HepG2 (cell line): ENCODE data around the gene XPO5. TPM values are rescaled to one million over a fixed set of nuclear protein-coding genes. Genes with fewer than 3 reads are reported as not detected.
A peak's percentile ranks its signal among the peaks of the same experiment; 100 is the strongest.

Experiments used
- ASH2L ChIP-seq: fragments of 300-600, 200-600 bp; sonication (generic); IDR thresholded peaks from 2 replicates; pipeline ENCODE4 v1.7.0; 2017; ENCODE audit warnings: low read depth, mild to moderate bottlenecking, moderate library complexity, mixed read lengths, low read length; ENCODE audit not compliant: insufficient read length
- BRCA1 ChIP-seq: sonication (generic); formaldehyde crosslinking; IDR thresholded peaks from 2 replicates; pipeline ENCODE4 v1.4.0; 2020; ENCODE audit warnings: missing genetic modification reagents
- CTCF ChIP-seq: sonication (generic); formaldehyde crosslinking; IDR thresholded peaks from 2 replicates; pipeline ENCODE4 v1.5.0; 2020; ENCODE audit warnings: mild to moderate bottlenecking, missing genetic modification reagents, moderate library complexity
- EED ChIP-seq: sonication (generic); formaldehyde crosslinking; IDR thresholded peaks from 2 replicates; pipeline ENCODE4 v1.5.0; 2020; ENCODE audit warnings: mild to moderate bottlenecking, missing genetic modification reagents
- FOXJ3 ChIP-seq: sonication (generic); formaldehyde crosslinking; IDR thresholded peaks from 2 replicates; pipeline ENCODE4 v1.4.0; 2020; ENCODE audit warnings: missing genetic modification reagents, mild to moderate bottlenecking, borderline replicate concordance
- FOXM1 ChIP-seq: sonication (generic); formaldehyde crosslinking; IDR thresholded peaks from 2 replicates; pipeline ENCODE4 v1.5.0; 2020; ENCODE audit warnings: missing genetic modification reagents
- GPN1 ChIP-seq: sonication (generic); formaldehyde crosslinking; IDR thresholded peaks from 2 replicates; pipeline ENCODE4 v1.5.1; 2020; ENCODE audit warnings: missing genetic modification reagents, borderline replicate concordance
- HDAC1 ChIP-seq: sonication (generic); formaldehyde crosslinking; IDR thresholded peaks from 2 replicates; pipeline ENCODE4 v1.5.1; 2020; ENCODE audit warnings: mild to moderate bottlenecking, missing genetic modification reagents
- IKZF1 ChIP-seq: fragments of 450-650 bp; IDR thresholded peaks from 2 replicates; pipeline ENCODE4 v1.7.1; 2016
- IKZF4 ChIP-seq: sonication (generic); formaldehyde crosslinking; IDR thresholded peaks from 2 replicates; pipeline ENCODE4 v1.5.1; 2020; ENCODE audit warnings: borderline replicate concordance, mild to moderate bottlenecking, low read depth, missing genetic modification reagents; ENCODE audit errors: not compliant biosample characterization
- KLF9 ChIP-seq: IDR thresholded peaks from 2 replicates; pipeline ENCODE4 v1.6.1; 2016; ENCODE audit warnings: low read depth
- MZF1 ChIP-seq: sonication (generic); formaldehyde crosslinking; IDR thresholded peaks from 2 replicates; pipeline ENCODE4 v1.8.1; 2023; ENCODE audit warnings: mild to moderate bottlenecking, missing genetic modification reagents, borderline replicate concordance
- NR2C2 ChIP-seq: sonication (generic); formaldehyde crosslinking; IDR thresholded peaks from 2 replicates; pipeline ENCODE4 v1.4.0; 2020; ENCODE audit warnings: missing genetic modification reagents, mild to moderate bottlenecking, moderate library complexity, borderline replicate concordance
- SALL2 ChIP-seq: sonication (generic); formaldehyde crosslinking; IDR thresholded peaks from 2 replicates; pipeline ENCODE4 v1.8.1; 2023; ENCODE audit warnings: mild to moderate bottlenecking, missing genetic modification reagents, inconsistent platforms
- STAG1 ChIP-seq: sonication (generic); formaldehyde crosslinking; IDR thresholded peaks from 2 replicates; pipeline ENCODE4 v1.4.0; 2020; ENCODE audit warnings: missing genetic modification reagents
- TFAP4 ChIP-seq: sonication (generic); IDR thresholded peaks from 2 replicates; pipeline ENCODE4 v1.6.1; 2016; ENCODE audit warnings: low read depth, borderline replicate concordance
- WIZ ChIP-seq: sonication (generic); formaldehyde crosslinking; IDR thresholded peaks from 2 replicates; pipeline ENCODE4 v1.5.1; 2020; ENCODE audit warnings: mild to moderate bottlenecking, missing genetic modification reagents
- ZFX ChIP-seq: sonication (generic); formaldehyde crosslinking; IDR thresholded peaks from 2 replicates; pipeline ENCODE4 v1.4.0; 2020; ENCODE audit warnings: mild to moderate bottlenecking, low read depth, missing genetic modification reagents, moderate library complexity
- ZNF264 ChIP-seq: sonication (generic); formaldehyde crosslinking; IDR thresholded peaks from 2 replicates; pipeline ENCODE4 v1.4.0; 2020; ENCODE audit warnings: missing genetic modification reagents
- ZNF354B ChIP-seq: sonication (generic); formaldehyde crosslinking; IDR thresholded peaks from 2 replicates; pipeline ENCODE4 v1.8.0; 2022; ENCODE audit warnings: mild to moderate bottlenecking, missing genetic modification reagents
- ZNF496 ChIP-seq: sonication (generic); formaldehyde crosslinking; IDR thresholded peaks from 2 replicates; pipeline ENCODE4 v1.8.1; 2023; ENCODE audit warnings: mild to moderate bottlenecking, moderate library complexity, missing genetic modification reagents; ENCODE audit not compliant: insufficient replicate concordance
- ZNF788 ChIP-seq: sonication (generic); formaldehyde crosslinking; IDR thresholded peaks from 2 replicates; pipeline ENCODE4 v1.5.0; 2020; ENCODE audit warnings: mild to moderate bottlenecking, missing genetic modification reagents, borderline replicate concordance
- ZNF83 ChIP-seq: sonication (generic); formaldehyde crosslinking; IDR thresholded peaks from 2 replicates; pipeline ENCODE4 v1.4.0; 2020; ENCODE audit warnings: missing genetic modification reagents, mild to moderate bottlenecking, borderline replicate concordance
- ZSCAN21 ChIP-seq: sonication (generic); formaldehyde crosslinking; IDR thresholded peaks from 2 replicates; pipeline ENCODE4 v1.8.0; 2022; ENCODE audit warnings: mild to moderate bottlenecking, missing genetic modification reagents, moderate library complexity, borderline replicate concordance
- polyA plus RNA-seq, 8 experiments: library from polyadenylated mRNA; depleted of rRNA in 3 of 8; stranded (reverse) in 7 of 8; unstranded in 1 of 8; fragments of >200 nt; fragmentation: Illumina TruSeq in 4 of 8; extraction: Trizol in 4 of 8; gene quantifications; 2 replicates each; pipeline versions ENCODE4 v1.2.1 to v1.2.3, GENCODE V29; 2011 to 2016; ENCODE audit warnings: low read depth in 4 of 8, missing spikeins in 1 of 8, mixed read lengths in 1 of 8; ENCODE audit not compliant: insufficient read depth in 1 of 8
- total RNA-seq, 5 experiments: library from RNA; depleted of rRNA; stranded (reverse); fragments of >200 nt; fragmentation: Illumina TruSeq; extraction: Trizol; gene quantifications; 2 replicates each; pipeline ENCODE4 v1.2.3, GENCODE V29; 2016; ENCODE audit warnings: low read depth in 1 of 5
- TF ChIP-seq, protein P1 (sequence below): sonication (generic); formaldehyde crosslinking; IDR thresholded peaks from 2 replicates; pipeline ENCODE4 v1.4.0; 2020; ENCODE audit warnings: missing genetic modification reagents

Gene XPO5
- total and polyA plus RNA-seq, 2 of the 13 experiments (the other 11 are each of a cell fraction or from before 2014, with no cell fraction given): 52.2 to 68.0 TPM

DNA sequence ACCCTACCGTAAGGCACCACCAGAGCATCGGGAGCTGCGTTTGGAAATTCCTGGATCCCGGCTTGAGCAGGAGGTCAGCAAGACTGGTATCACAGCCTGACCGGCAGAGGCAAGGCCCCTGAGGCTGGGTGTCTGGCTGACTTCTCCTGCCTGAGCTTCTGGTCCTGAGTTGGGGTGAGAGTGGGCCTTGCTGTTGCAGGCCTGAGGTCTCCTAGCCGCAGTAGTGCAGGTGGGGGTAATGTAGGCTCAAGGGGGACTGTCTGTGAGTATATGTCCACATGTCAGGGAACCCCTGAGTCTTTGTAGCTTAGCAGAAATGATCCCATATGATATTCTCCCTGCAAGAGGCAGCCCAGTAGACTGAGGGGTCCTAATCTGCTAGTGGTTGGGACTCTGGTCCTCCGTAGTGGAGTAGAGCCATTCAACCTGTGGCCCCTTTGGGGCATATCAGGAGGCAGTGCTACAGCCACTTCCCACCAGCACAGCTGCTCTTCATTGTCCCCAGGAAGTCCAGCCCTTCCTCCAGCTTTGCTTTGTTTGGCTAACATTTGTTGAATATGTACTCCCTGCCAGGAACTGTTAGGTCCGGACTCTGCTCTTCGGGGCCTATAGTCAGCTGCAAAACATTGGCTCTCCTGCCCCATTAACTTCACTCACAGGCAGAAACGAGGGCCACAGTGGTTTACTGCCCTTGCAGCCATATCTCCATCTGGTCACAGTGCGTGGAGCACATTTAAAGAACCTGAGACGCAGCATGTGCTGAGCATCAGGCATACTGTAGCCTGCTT is 76.6 kb downstream of the XPO5 start (continued):
- TF ChIP-seq ZNF264 (CRISPR knock-in tag) (no peak), CTCF (CRISPR knock-in tag) (no peak), FOXJ3 (CRISPR knock-in tag) (no peak), HDAC1 (CRISPR knock-in tag) (no peak; the same call in 1 of the 2 replicates), GPN1 (CRISPR knock-in tag) (no peak), IKZF1 (no peak), ZNF354B (CRISPR knock-in tag) (no peak), MZF1 (CRISPR knock-in tag) (no peak), ZNF496 (CRISPR knock-in tag) (no peak), KLF9 (CRISPR knock-in tag) (no peak), ASH2L (no peak), ZNF83 (CRISPR knock-in tag) (no peak), SALL2 (CRISPR knock-in tag) (no peak), FOXM1 (CRISPR knock-in tag) (no peak), STAG1 (CRISPR knock-in tag) (0 out of 2 replicates have a peak, but pooled peaks have one; percentile 2), ZNF788 (CRISPR knock-in tag) (peak; percentile 39; the same call in 1 of the 2 replicates), EED (CRISPR knock-in tag) (no peak), TFAP4 (peak; percentile 80), ZSCAN21 (CRISPR knock-in tag) (no peak), IKZF4 (CRISPR knock-in tag) (no peak), ZFX (CRISPR knock-in tag) (peak; percentile 80), BRCA1 (CRISPR knock-in tag) (no peak), NR2C2 (CRISPR knock-in tag) (no peak), WIZ (no peak)
- TF ChIP-seq, protein P1, sequence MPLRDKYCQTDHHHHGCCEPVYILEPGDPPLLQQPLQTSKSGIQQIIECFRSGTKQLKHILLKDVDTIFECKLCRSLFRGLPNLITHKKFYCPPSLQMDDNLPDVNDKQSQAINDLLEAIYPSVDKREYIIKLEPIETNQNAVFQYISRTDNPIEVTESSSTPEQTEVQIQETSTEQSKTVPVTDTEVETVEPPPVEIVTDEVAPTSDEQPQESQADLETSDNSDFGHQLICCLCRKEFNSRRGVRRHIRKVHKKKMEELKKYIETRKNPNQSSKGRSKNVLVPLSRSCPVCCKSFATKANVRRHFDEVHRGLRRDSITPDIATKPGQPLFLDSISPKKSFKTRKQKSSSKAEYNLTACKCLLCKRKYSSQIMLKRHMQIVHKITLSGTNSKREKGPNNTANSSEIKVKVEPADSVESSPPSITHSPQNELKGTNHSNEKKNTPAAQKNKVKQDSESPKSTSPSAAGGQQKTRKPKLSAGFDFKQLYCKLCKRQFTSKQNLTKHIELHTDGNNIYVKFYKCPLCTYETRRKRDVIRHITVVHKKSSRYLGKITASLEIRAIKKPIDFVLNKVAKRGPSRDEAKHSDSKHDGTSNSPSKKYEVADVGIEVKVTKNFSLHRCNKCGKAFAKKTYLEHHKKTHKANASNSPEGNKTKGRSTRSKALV (CRISPR knock-in tag): no peak
